Dermis microvascular lymphatic vessel endothelial cell (primary cell): Measurements from ENCODE around the gene SLC43A1. TPM values are rescaled to one million over a fixed set of nuclear protein-coding genes. Genes with fewer than 3 reads are reported as not detected.
"Not testable (repeated sequence)": the region's sequence is repeated elsewhere in the genome, so short reads cannot be mapped to it uniquely, and the experiment has no call there.

Experiments used
- DNase-seq, 2 donors: peaks; one replicate each; pipeline versions ENCODE4 v3.0.0 to v3.0.0-alpha.2; 2010; ENCODE audit warnings: low read depth in 2 of 2
- total RNA-seq: library from RNA; depleted of rRNA; stranded (reverse); fragments of >200 nt; gene quantifications from 2 replicates; pipeline ENCODE4 v1.2.1, GENCODE V29; 2014

Gene SLC43A1
- 11.0 and 19.0 TPM in 2 replicates for total RNA-seq

- peak in 1 of 2 donors; percentile 70 for DNase-seq
Observed at GRCh38 chr11:57515332-57516060, at the start of gene SLC43A1. TSS of gene SLC43A1 (minus strand) at chr11:57515702. CDS start at chr11:57514111, 1,591 bp downstream.

- no peak for DNase-seq
Observed at GRCh38 chr11:57562596-57562995, 47.1 kb upstream of the SLC43A1 start.

- no peak for DNase-seq
Observed at GRCh38 chr11:57560146-57560545, 44.6 kb upstream of the SLC43A1 start.

GRCh38 chr11:57556041-57556440, 40.5 kb upstream of the SLC43A1 start:
- no peak for DNase-seq

- no peak for DNase-seq
Observed at GRCh38 chr11:57555393-57555792, 39.9 kb upstream of the SLC43A1 start.

- DNase-seq: no peak
Observed at GRCh38 chr11:57552479-57552878, 37.0 kb upstream of the SLC43A1 start.

- no peak for DNase-seq
Observed at GRCh38 chr11:57551941-57552340, 36.4 kb upstream of the SLC43A1 start.

GRCh38 chr11:57549983-57550382, 34.5 kb upstream of the SLC43A1 start:
- no peak for DNase-seq

DNA sequence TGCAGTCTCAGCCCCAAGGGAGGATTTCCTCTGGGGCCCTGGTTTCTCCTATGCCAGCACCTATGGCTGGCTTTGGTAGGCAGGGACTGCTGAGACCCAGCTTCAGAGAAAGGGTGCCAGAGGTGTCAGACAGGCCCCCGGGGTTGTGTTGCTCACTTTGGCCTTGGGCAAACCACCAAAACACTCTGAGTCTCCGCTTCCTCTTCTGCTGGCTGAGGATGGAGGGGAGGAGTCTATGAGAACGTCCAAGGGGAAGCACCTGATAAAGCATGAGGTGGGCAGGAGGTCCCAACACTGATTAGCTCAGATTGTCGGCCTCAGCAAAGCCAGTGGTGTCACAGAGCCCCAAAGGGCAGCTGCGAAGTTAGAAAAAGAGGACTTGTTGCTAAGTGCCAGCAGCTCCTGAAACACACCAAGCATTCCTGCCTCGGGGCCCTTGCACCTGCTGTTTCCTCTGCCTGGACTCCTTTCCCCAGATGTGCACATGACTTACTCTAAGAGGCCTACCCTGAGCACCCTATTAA, 32.4 kb upstream of the SLC43A1 start:
- peak in 1 of 2 donors; percentile 7 for DNase-seq

GRCh38 chr11:57546869-57547475, 31.5 kb upstream of the SLC43A1 start:
- DNase-seq: peak in 1 of 2 donors; percentile 18

DNA sequence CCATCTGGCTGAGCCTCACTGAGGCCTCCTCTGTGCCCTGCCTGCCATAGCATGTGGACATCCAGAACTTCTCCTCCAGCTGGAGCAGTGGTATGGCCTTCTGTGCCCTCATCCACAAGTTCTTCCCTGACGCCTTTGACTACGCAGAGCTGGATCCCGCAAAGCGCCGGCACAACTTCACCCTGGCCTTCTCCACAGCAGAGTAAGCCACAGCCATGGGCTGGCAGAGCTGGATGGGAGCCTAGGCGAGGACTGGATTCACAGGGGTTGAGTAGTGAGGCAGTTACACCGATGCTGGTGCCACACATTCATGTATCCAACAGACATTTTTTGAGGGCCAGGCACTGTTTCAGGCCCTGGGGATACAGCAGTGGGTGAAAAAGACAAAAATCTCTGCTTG, 30.9 kb upstream of the SLC43A1 start:
- DNase-seq: no peak

DNA sequence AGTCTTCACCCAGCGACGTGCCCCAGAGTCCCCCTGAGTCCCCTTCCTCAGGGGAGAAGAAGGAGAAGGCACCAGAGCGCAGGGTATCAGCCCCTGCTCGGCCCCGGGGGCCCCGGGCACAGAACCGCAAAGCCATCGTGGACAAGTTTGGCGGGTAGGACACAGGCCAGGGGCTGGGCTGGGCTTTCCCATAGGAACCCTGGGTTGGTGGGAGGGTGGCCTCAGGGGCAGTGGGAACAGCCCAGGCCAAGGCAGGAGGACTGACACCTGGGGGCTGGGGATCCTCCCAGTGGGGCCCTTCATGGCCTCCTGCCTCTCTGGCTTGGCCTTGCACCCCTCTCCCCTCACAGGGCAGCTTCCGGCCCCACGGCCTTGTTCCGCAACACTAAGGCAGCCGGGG, 30.4 kb upstream of the SLC43A1 start:
- no peak for DNase-seq

GRCh38 chr11:57544566-57544965, 29.1 kb upstream of the SLC43A1 start:
- no peak for DNase-seq

DNA sequence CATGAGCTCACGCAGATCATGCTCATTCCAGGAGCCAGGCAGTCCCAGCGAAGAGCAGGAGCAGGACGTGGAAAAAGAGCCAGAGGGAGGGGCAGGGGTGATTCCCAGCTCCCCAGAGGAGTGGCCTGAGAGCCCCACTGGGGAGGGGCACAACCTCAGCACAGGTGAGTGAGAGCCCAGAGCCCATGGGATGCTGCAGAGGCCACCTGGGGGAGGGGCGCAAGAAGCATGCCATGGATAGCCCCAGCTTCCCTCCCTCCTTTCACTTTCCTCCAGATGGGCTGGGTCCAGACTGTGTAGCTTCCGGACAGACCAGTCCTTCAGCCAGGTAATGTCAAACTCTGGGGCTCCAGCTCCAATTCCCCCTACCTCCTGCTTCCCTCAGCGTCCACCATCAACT, 28.1 kb upstream of the SLC43A1 start:
- no peak for DNase-seq

- no peak for DNase-seq
Observed at GRCh38 chr11:57542582-57542981, 27.1 kb upstream of the SLC43A1 start.

- no peak for DNase-seq
Observed at GRCh38 chr11:57541169-57541568, 25.7 kb upstream of the SLC43A1 start.

GRCh38 chr11:57539342-57539741, 23.8 kb upstream of the SLC43A1 start:
- no peak for DNase-seq

DNA sequence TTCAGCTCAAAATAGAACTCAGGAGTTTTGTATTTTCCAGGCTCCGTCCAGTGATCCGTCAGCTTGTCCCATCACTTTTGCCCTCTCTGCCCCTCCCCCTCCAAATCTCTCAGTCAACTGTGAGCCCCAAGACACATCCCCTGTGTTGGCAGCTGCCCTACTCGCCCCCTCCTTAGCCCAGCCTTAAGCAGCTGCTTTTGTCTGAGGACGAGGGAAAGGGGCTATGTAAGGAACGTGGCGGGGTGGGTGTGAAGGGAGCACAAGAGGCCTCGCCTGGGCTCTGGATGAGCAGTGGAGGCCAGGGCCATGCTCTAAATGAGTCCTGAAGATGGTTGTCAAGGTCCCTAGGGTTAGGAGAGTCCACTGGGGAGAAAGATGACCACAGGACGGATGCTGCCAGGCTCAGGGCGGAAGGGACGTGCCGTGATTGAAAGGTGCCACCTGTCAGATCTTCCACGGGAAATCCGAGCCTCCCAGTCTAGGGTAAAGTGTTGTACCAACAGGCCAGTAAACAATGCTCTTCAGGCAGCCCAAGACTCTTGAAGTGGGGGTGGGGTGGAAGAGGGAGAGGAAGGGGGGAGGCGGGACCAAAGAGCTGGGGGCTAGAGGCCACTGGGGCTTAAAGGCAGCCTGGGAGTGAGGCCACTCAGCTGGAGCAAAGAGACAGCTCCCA, 21.6 kb upstream of the SLC43A1 start, which contains the start of gene SMTNL1:
Gene SMTNL1, plus strand, starts transcription at position 649 of the 673 bp plus-strand sequence. CDS start 5,048 bp downstream, outside the sequence.
- no peak for DNase-seq

DNA sequence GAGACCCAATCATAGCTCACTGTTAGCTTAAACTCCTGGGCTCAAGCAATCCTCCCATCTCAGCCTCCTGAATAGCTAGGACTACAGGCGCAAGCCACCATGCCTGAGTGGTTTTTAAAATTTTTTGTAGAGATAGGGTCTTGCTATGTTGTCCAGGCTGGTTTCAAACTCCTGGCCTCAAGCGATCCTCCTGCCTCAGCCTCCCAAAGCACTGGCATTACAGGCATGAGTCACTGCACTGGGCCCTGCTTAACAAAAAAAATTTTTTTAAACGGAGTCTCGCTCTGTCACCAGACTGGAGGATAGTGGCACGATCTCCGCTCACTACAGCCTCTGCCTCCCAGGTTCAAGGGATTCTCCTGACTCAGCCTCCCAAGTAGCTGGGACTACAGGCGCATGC, 18.9 kb upstream of the SLC43A1 start:
- not testable (repeated sequence) for DNase-seq

- DNase-seq: peak; percentile 94 to 97
Observed at GRCh38 chr11:57530596-57531507, 15.3 kb upstream of the SLC43A1 start, which contains the start of gene TIMM10. TSS of gene TIMM10 (minus strand) at chr11:57530754. CDS start at chr11:57530189, 565 bp downstream.

GRCh38 chr11:57530215-57530595, 14.7 kb upstream of the SLC43A1 start:
- no peak for DNase-seq
